NT2/D1 (cell line): ENCODE results near the gene ADCY3.

Source experiments
- SUZ12 ChIP-seq: IDR thresholded peaks from 2 replicates; pipeline ENCODE4 v1.6.1; 2011; ENCODE audit not compliant: insufficient read length, insufficient read depth; ENCODE audit errors: extremely low read depth
- YY1 ChIP-seq: IDR thresholded peaks from 2 replicates; pipeline ENCODE4 v1.6.1; 2011; ENCODE audit not compliant: insufficient read length, insufficient read depth
- ZNF274 ChIP-seq: IDR thresholded peaks from 2 replicates; pipeline ENCODE4 v1.6.1; 2011; ENCODE audit warnings: mild to moderate bottlenecking, low read depth, low read length

- TF ChIP-seq SUZ12 (no peak), ZNF274 (no peak), YY1 (no peak)
Measured at GRCh38 chr2:24908461-24908901, 11.6 kb downstream of the ADCY3 start.
